ENCODE measurements around the gene GAS2L2.

DNA sequence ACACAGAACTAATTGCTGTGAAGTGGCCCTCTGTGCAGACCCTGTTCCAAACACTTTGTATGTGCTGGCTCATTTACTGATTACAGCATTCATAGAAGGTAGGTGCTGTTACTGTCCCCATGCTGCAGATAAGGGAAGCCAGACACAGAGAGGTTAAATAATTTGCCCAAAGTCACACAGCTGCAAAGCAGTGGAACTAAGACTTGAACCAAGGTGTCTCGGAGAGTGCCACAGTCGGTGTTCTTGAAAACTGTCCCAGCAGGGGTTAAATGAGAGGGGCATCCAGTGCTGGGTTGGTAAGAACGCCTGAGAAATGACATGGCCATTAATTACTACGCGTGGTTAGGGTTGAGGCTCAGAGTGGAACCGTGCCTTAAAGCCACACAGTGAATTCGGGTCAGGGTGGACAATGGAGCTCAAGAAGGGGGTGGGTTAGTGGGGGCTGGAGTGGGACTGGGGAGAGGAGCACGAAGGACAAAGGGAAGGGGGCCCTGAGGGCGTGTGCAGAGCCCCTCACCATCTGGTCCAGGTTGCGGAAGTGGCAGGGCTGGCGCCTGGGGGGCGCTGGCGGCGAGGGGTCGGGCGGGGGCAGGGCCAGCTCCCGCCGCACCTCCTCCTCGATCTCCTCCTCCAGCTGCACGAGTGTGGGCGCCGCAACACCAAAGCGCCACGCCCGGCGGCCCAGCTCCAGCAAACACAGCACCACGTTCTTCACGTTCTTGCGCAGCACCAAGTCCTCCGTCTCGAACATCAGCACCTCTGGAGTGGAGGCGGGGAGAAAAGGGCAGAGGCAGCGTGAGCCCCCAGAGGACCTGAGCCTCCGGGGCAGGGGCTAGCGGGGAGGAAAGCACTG is 3.3 kb downstream of the GAS2L2 start:
- TF ChIP-seq EZH2 (IDR thresholded peaks at IDR 0.05; ENCODE audit: borderline replicate concordance, insufficient read depth, low read length, poor library complexity, severe bottlenecking) = no peak
- TF ChIP-seq CTCF (IDR thresholded peaks at IDR 0.05; ENCODE audit: poor library complexity, severe bottlenecking) = no peak
- TF ChIP-seq RAD21 (conservative IDR thresholded peaks at IDR 0.05) = no peak
- TF ChIP-seq MXI1 (conservative IDR thresholded peaks at IDR 0.05; ENCODE audit: poor library complexity, severe bottlenecking) = no peak
- TF ChIP-seq REST (IDR thresholded peaks at IDR 0.05; ENCODE audit: borderline replicate concordance) = no peak
- no peak for TF ChIP-seq POLR2AphosphoS5 (IDR thresholded peaks at IDR 0.05)

Measured in neural cell (in vitro differentiated cells).